Spinal cord (tissue), 10 donors: ENCODE data around the gene CH25H. TPM values are rescaled to one million over a fixed set of nuclear protein-coding genes. Genes with fewer than 3 reads are reported as not detected.

Source experiments
- DNase-seq, 6 donors: peaks; one replicate each; pipeline versions ENCODE4 v3.0.0 to v3.0.0-alpha.2; 2013 to 2015; ENCODE audit warnings: low spot score in 6 of 6, low read depth in 4 of 6
- H3K27ac ChIP-seq: one replicate; pipeline ENCODE4 v1.5.1; 2013; ENCODE audit warnings: low read depth, low read length, control low read depth
- H3K27me3 ChIP-seq: one replicate; pipeline ENCODE4 v1.6.1; 2013; ENCODE audit warnings: low read length; ENCODE audit not compliant: control insufficient read depth, insufficient read depth
- H3K36me3 ChIP-seq: one replicate; pipeline ENCODE4 v1.6.1; 2013; ENCODE audit warnings: low read length; ENCODE audit not compliant: control insufficient read depth, insufficient read depth
- H3K4me1 ChIP-seq: one replicate; pipeline ENCODE4 v1.6.1; 2013; ENCODE audit warnings: low read length; ENCODE audit not compliant: control insufficient read depth, insufficient read depth
- H3K4me3 ChIP-seq: one replicate; pipeline ENCODE4 v1.5.1; 2013; ENCODE audit warnings: low read depth, low read length, control low read depth
- H3K9me3 ChIP-seq: one replicate; pipeline ENCODE4 v1.6.1; 2013; ENCODE audit warnings: low read length; ENCODE audit not compliant: control insufficient read depth, insufficient read depth
- WGBS: methylation state at CpG from one replicate; pipeline ENCODE4 v1.1.5; 2013; ENCODE audit warnings: missing lambda C conversion rate; ENCODE audit not compliant: insufficient coverage; 5-methylcytosine and 5-hydroxymethylcytosine counted together
- polyA plus RNA-seq, 2 donors: library from polyadenylated mRNA; unstranded; fragments of 120-200 nt; gene quantifications; one replicate each; pipeline ENCODE4 v1.2.1, GENCODE V29; 2013; ENCODE audit not compliant: insufficient read length in 2 of 2
- total RNA-seq, 2 donors: library from RNA; depleted of rRNA in 1 of 2; stranded (reverse); fragments of 120-200 nt in 1 of 2; fragments of >200 nt in 1 of 2; gene quantifications; one replicate each; pipeline versions ENCODE4 v1.2.3 to v1.2.4, GENCODE V29; 2013 to 2014
- donor health status: healthy.

Gene CH25H
- total and polyA plus RNA-seq, 4 donors, result 0.83 to 3.9 (median 1.6) TPM

GRCh38 chr10:89216056-89216455, 8.9 kb upstream of the CH25H start:
- no peaks in the 10 kb centered on the region for H3K27me3 ChIP-seq
- H3K9me3 ChIP-seq, result no peaks in the 10 kb centered on the region
- H3K4me1 ChIP-seq, result peaks cover 7% of the 10 kb centered on the region
- H3K4me3 ChIP-seq, result no peak overlapping the region
- WGBS, result no CpG with 5 or more reads among the region's 2 CpGs
- peaks cover 4% of the 10 kb centered on the region for H3K36me3 ChIP-seq
- no peak overlapping the region for H3K27ac ChIP-seq
- DNase-seq, result no peak

GRCh38 chr10:89215511-89215910, 8.4 kb upstream of the CH25H start:
- Histone ChIP-seq H3K4me1 (peaks cover 7% of the 10 kb centered on the region), H3K36me3 (peaks cover 4% of the 10 kb centered on the region), H3K27me3 (peaks cover 5% of the 10 kb centered on the region), H3K27ac (no peak overlapping the region), H3K9me3 (no peaks in the 10 kb centered on the region), H3K4me3 (no peak overlapping the region)
- WGBS, result no CpG with 5 or more reads among the region's 1 CpG
- DNase-seq, result peak in 1 of 6 donors; percentile 14

GRCh38 chr10:89214566-89215165, 7.5 kb upstream of the CH25H start:
- 83% methylated on average over 3 of the region's 8 CpGs for WGBS
- no peak overlapping the region for H3K27ac ChIP-seq
- H3K4me3 ChIP-seq, result no peak overlapping the region
- peaks cover 4% of the 10 kb centered on the region for H3K36me3 ChIP-seq
- no peak for DNase-seq
- H3K27me3 ChIP-seq, result peaks cover 13% of the 10 kb centered on the region
- peaks cover 3% of the 10 kb centered on the region for H3K4me1 ChIP-seq
- H3K9me3 ChIP-seq, result no peaks in the 10 kb centered on the region

- no peaks in the 10 kb centered on the region for H3K9me3 ChIP-seq
- H3K4me3 ChIP-seq, result no peak overlapping the region
- peaks cover 25% of the 10 kb centered on the region for H3K27me3 ChIP-seq
- H3K36me3 ChIP-seq, result no peaks in the 10 kb centered on the region
- DNase-seq, result peak in 2 of 6 donors; percentile 70 to 83
- H3K4me1 ChIP-seq, result peaks cover 2% of the 10 kb centered on the region
- 0% methylated on average over 1 of the region's 8 CpGs for WGBS
- H3K27ac ChIP-seq, result no peak overlapping the region
These were observed 6.2 kb upstream of the CH25H start for GRCh38 chr10:89213191-89213808.

GRCh38 chr10:89210794-89211425, 3.8 kb upstream of the CH25H start:
- H3K4me1 ChIP-seq, result peaks cover 21% of the 10 kb centered on the region
- no peak overlapping the region for H3K4me3 ChIP-seq
- H3K9me3 ChIP-seq, result no peaks in the 10 kb centered on the region
- DNase-seq, result no peak
- peaks cover 45% of the 10 kb centered on the region for H3K27me3 ChIP-seq
- no peaks in the 10 kb centered on the region for H3K36me3 ChIP-seq
- no peak overlapping the region for H3K27ac ChIP-seq
- 100% methylated on average over 1 of the region's 3 CpGs for WGBS

GRCh38 chr10:89209718-89210117, 2.6 kb upstream of the CH25H start:
- no peak for DNase-seq
- Histone ChIP-seq H3K27me3 (peaks cover 45% of the 10 kb centered on the region), H3K27ac (no peak overlapping the region), H3K4me1 (peaks cover 21% of the 10 kb centered on the region), H3K36me3 (no peaks in the 10 kb centered on the region), H3K9me3 (no peaks in the 10 kb centered on the region), H3K4me3 (no peak overlapping the region)
- WGBS, result 84% methylated on average over 4 of the region's 5 CpGs

- 3% methylated on average over 60 of the region's 60 CpGs for WGBS
- DNase-seq, result peak in 2 of 6 donors; percentile 31 to 55
- Histone ChIP-seq H3K27me3 (peaks cover 52% of the 10 kb centered on the region), H3K4me1 (peaks cover 21% of the 10 kb centered on the region), H3K27ac (peak overlapping the region; percentile 33), H3K9me3 (no peaks in the 10 kb centered on the region), H3K4me3 (peak overlapping the region; percentile 47), H3K36me3 (no peaks in the 10 kb centered on the region)
These were observed 859 bp upstream of the CH25H start for GRCh38 chr10:89207801-89208551.

- Histone ChIP-seq H3K9me3 (no peaks in the 10 kb centered on the region), H3K27ac (no peak overlapping the region), H3K4me1 (peaks cover 21% of the 10 kb centered on the region), H3K4me3 (peak overlapping the region; percentile 47), H3K27me3 (peaks cover 52% of the 10 kb centered on the region), H3K36me3 (no peaks in the 10 kb centered on the region)
- WGBS, result 7% methylated on average over 40 of the region's 42 CpGs
- DNase-seq, result peak in 2 of 6 donors; percentile 45 to 51
These were observed 526 bp downstream of the CH25H start for GRCh38 chr10:89206402-89207180.

- Histone ChIP-seq H3K36me3 (no peaks in the 10 kb centered on the region), H3K4me1 (peaks cover 21% of the 10 kb centered on the region), H3K27me3 (peaks cover 40% of the 10 kb centered on the region), H3K27ac (no peak overlapping the region), H3K4me3 (no peak overlapping the region), H3K9me3 (no peaks in the 10 kb centered on the region)
- peak in 1 of 6 donors; percentile 32 for DNase-seq
- WGBS, result 59% methylated on average over 2 of the region's 6 CpGs
These were observed 2.4 kb downstream of the CH25H start for GRCh38 chr10:89204621-89205185.
